GM23338 (cell line): ENCODE data around the gene CELF4. TPM values are rescaled to one million over a fixed set of nuclear protein-coding genes. Genes with fewer than 3 reads are reported as not detected.

Source experiments
- EZH2 ChIP-seq: fragments of 200-600 bp; sonication (generic); IDR thresholded peaks from one replicate; pipeline ENCODE4 v1.8.0; 2017; ENCODE audit warnings: antibody characterized with exemption, mild to moderate bottlenecking, low read depth; ENCODE audit not compliant: unreplicated experiment
- JUNB ChIP-seq: IDR thresholded peaks from one replicate; pipeline ENCODE4 v1.6.1; 2016; ENCODE audit warnings: antibody characterized with exemption; ENCODE audit not compliant: unreplicated experiment
- NANOG ChIP-seq: IDR thresholded peaks from 2 replicates; pipeline ENCODE4 v1.6.1; 2016; ENCODE audit warnings: antibody characterized with exemption, borderline replicate concordance
- POLR2AphosphoS5 ChIP-seq: IDR thresholded peaks from 2 replicates; pipeline ENCODE4 v1.6.1; 2016; ENCODE audit warnings: antibody characterized with exemption, low read depth
- ZNF114 ChIP-seq: fragments of 250-450 bp; sonication (Bioruptor Pico); IDR thresholded peaks from 2 replicates; pipeline ENCODE4 v1.5.0; 2020; ENCODE audit warnings: mild to moderate bottlenecking, moderate library complexity
- ZNF331 ChIP-seq: fragments of 250-450 bp; sonication (Bioruptor Pico); IDR thresholded peaks from 2 replicates; pipeline ENCODE4 v1.5.0; 2020; ENCODE audit warnings: low read depth, mild to moderate bottlenecking, moderate library complexity
- ZNF462 ChIP-seq: fragments of 250-450 bp; sonication (Bioruptor Pico); IDR thresholded peaks from 2 replicates; pipeline ENCODE4 v1.5.0; 2020; ENCODE audit warnings: mild to moderate bottlenecking, moderate library complexity
- polyA plus RNA-seq: library from polyadenylated mRNA; unstranded; fragments of >200 nt; fragmentation: Nextera tagmentation; extraction: Ambion mirVana; gene quantifications from 2 replicates; pipeline ENCODE4 v1.2.1, GENCODE V29; 2016
- total RNA-seq: library from RNA; depleted of rRNA; stranded (reverse); fragments of >200 nt; shearing (Covaris generic); gene quantifications from 2 replicates; pipeline ENCODE4 v1.2.3, GENCODE V29; 2014
- TF ChIP-seq, protein P1 (sequence below): IDR thresholded peaks from one replicate; pipeline ENCODE4 v1.6.1; 2018; ENCODE audit warnings: antibody characterized with exemption; ENCODE audit not compliant: unreplicated experiment
- TF ChIP-seq, protein P2 (sequence below): IDR thresholded peaks from 2 replicates; pipeline ENCODE4 v1.6.1; 2016; ENCODE audit warnings: antibody characterized with exemption

The CELF4 gene
- total and polyA plus RNA-seq, 2 experiments from 2014 or later: 2.6 to 6.7 TPM

DNA sequence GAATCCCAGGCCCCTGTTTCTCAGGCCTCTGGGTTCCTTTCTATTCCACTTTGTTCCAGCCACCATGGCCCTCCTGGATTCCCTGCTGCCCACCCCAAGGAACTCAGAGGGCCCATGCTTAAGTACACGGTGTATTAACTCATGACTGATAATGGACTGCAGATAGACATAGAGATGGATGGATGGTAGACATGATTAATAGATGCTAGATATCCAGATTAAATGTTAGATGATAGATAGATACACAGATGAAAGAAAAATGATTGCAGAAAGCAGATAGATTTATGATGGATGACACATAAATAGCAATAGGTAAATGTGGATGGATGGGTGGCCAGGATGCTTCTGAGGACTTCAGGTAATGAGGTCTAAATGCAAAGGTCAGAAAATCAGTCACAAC lies 278.0 kb downstream of the CELF4 start (continued):
- TF ChIP-seq ZNF462 (CRISPR knock-in tag) (no peak), NANOG (no peak), POLR2AphosphoS5 (no peak), ZNF114 (CRISPR knock-in tag) (no peak), ZNF331 (CRISPR knock-in tag) (no peak), EZH2 (no peak), JUNB (no peak)
- TF ChIP-seq, protein P1, sequence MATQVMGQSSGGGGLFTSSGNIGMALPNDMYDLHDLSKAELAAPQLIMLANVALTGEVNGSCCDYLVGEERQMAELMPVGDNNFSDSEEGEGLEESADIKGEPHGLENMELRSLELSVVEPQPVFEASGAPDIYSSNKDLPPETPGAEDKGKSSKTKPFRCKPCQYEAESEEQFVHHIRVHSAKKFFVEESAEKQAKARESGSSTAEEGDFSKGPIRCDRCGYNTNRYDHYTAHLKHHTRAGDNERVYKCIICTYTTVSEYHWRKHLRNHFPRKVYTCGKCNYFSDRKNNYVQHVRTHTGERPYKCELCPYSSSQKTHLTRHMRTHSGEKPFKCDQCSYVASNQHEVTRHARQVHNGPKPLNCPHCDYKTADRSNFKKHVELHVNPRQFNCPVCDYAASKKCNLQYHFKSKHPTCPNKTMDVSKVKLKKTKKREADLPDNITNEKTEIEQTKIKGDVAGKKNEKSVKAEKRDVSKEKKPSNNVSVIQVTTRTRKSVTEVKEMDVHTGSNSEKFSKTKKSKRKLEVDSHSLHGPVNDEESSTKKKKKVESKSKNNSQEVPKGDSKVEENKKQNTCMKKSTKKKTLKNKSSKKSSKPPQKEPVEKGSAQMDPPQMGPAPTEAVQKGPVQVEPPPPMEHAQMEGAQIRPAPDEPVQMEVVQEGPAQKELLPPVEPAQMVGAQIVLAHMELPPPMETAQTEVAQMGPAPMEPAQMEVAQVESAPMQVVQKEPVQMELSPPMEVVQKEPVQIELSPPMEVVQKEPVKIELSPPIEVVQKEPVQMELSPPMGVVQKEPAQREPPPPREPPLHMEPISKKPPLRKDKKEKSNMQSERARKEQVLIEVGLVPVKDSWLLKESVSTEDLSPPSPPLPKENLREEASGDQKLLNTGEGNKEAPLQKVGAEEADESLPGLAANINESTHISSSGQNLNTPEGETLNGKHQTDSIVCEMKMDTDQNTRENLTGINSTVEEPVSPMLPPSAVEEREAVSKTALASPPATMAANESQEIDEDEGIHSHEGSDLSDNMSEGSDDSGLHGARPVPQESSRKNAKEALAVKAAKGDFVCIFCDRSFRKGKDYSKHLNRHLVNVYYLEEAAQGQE: no peak
- TF ChIP-seq, protein P2, sequence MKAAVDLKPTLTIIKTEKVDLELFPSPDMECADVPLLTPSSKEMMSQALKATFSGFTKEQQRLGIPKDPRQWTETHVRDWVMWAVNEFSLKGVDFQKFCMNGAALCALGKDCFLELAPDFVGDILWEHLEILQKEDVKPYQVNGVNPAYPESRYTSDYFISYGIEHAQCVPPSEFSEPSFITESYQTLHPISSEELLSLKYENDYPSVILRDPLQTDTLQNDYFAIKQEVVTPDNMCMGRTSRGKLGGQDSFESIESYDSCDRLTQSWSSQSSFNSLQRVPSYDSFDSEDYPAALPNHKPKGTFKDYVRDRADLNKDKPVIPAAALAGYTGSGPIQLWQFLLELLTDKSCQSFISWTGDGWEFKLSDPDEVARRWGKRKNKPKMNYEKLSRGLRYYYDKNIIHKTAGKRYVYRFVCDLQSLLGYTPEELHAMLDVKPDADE: no peak
